ENCODE measurements around the gene ZBTB18.

DNA sequence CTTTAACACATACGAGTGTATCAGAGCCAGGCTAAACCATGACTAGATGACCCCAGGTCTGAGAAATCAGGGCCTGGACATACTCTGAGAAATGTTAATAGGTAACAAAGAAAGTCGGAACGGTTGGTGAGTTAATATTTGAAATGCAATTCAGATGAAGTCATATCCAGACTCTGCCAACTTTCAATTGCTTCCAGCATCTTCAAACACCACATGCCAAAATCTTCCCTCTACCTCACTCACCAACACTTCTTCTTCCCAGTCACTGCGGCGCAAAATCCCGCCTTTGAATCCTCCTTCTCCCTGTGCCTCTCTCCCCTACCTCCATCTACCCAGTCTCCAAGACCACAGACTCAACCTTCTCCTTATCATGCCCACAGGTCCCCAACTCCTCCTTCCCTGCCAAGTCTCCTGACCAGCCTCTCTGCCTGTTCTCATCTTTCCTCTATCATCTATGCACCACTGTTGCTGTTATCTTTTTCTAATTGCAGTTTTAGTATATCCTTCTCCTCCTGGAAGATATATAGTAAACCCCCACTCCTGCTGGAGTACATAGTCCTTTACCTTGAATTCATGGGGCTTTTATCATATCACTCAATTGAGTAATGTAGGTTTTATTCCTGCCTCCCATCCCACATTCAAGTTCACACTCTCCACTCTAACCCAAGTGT lies 41.3 kb downstream of the ZBTB18 start:
- TF ChIP-seq, protein P1, sequence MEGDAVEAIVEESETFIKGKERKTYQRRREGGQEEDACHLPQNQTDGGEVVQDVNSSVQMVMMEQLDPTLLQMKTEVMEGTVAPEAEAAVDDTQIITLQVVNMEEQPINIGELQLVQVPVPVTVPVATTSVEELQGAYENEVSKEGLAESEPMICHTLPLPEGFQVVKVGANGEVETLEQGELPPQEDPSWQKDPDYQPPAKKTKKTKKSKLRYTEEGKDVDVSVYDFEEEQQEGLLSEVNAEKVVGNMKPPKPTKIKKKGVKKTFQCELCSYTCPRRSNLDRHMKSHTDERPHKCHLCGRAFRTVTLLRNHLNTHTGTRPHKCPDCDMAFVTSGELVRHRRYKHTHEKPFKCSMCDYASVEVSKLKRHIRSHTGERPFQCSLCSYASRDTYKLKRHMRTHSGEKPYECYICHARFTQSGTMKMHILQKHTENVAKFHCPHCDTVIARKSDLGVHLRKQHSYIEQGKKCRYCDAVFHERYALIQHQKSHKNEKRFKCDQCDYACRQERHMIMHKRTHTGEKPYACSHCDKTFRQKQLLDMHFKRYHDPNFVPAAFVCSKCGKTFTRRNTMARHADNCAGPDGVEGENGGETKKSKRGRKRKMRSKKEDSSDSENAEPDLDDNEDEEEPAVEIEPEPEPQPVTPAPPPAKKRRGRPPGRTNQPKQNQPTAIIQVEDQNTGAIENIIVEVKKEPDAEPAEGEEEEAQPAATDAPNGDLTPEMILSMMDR (conservative IDR thresholded peaks at IDR 0.05 in 1 of 2, IDR thresholded peaks at IDR 0.05 in 1 of 2; ENCODE audit: extremely low read depth in 1 of 2, insufficient read depth in 1 of 2, low read depth in 1 of 2, low read length in 2 of 2) = no peak
- TF ChIP-seq EZH2 (IDR thresholded peaks at IDR 0.05; ENCODE audit: borderline replicate concordance, low read length) = no peak

All from mammary epithelial cell (primary cell).